Measurements from ENCODE around the gene JPT1.
"Not testable (repeated sequence)": the region's sequence is repeated elsewhere in the genome, so short reads cannot be mapped to it uniquely, and the experiment has no call there.

Gene JPT1

GRCh38 chr17:75152922-75153779 is 1.2 kb downstream of the JPT1 start:
- Histone ChIP-seq H3K9me3 (ENCODE audit: control insufficient read depth, low read depth, low read length) (no peaks in the 10 kb centered on the region), H3K27me3 (ENCODE audit: control insufficient read depth, insufficient read depth, low read length) (no peaks in the 10 kb centered on the region), H3K36me3 (ENCODE audit: control insufficient read depth, low read depth, low read length) (peaks cover 8% of the 10 kb centered on the region), H3K9ac (ENCODE audit: low read length) (peak overlapping the region; percentile 86), H3K27ac (ENCODE audit: low read length) (peak overlapping the region; percentile 93), H3K4me1 (ENCODE audit: control insufficient read depth, low read depth, low read length) (peaks cover 18% of the 10 kb centered on the region), H3K4me3 (ENCODE audit: low read length) (peak overlapping the region; percentile 88)

- Histone ChIP-seq H3K27me3 (ENCODE audit: control insufficient read depth, insufficient read depth, low read length) (no peaks in the 10 kb centered on the region), H3K27ac (ENCODE audit: low read length) (peak overlapping the region; percentile 93), H3K9ac (ENCODE audit: low read length) (peak overlapping the region; percentile 86), H3K4me1 (ENCODE audit: control insufficient read depth, low read depth, low read length) (peaks cover 18% of the 10 kb centered on the region), H3K36me3 (ENCODE audit: control insufficient read depth, low read depth, low read length) (peaks cover 14% of the 10 kb centered on the region), H3K4me3 (ENCODE audit: low read length) (peak overlapping the region; percentile 88), H3K9me3 (ENCODE audit: control insufficient read depth, low read depth, low read length) (no peaks in the 10 kb centered on the region)
Measured at GRCh38 chr17:75152523-75152921, 1.8 kb downstream of the JPT1 start.

GRCh38 chr17:75151930-75152329 is 2.4 kb downstream of the JPT1 start:
- Histone ChIP-seq H3K4me1 (ENCODE audit: control insufficient read depth, low read depth, low read length) (peaks cover 18% of the 10 kb centered on the region), H3K4me3 (ENCODE audit: low read length) (peak overlapping the region; percentile 88), H3K9ac (ENCODE audit: low read length) (peak overlapping the region; percentile 86), H3K27me3 (ENCODE audit: control insufficient read depth, insufficient read depth, low read length) (no peaks in the 10 kb centered on the region), H3K9me3 (ENCODE audit: control insufficient read depth, low read depth, low read length) (no peaks in the 10 kb centered on the region), H3K36me3 (ENCODE audit: control insufficient read depth, low read depth, low read length) (peaks cover 20% of the 10 kb centered on the region), H3K27ac (ENCODE audit: low read length) (no peak overlapping the region)

- Histone ChIP-seq H3K9me3 (ENCODE audit: control insufficient read depth, low read depth, low read length) (no peaks in the 10 kb centered on the region), H3K4me1 (ENCODE audit: control insufficient read depth, low read depth, low read length) (peaks cover 9% of the 10 kb centered on the region), H3K4me3 (ENCODE audit: low read length) (no peak overlapping the region), H3K36me3 (ENCODE audit: control insufficient read depth, low read depth, low read length) (peaks cover 59% of the 10 kb centered on the region), H3K9ac (ENCODE audit: low read length) (no peak overlapping the region), H3K27ac (ENCODE audit: low read length) (no peak overlapping the region), H3K27me3 (ENCODE audit: control insufficient read depth, insufficient read depth, low read length) (no peaks in the 10 kb centered on the region)
Measured at GRCh38 chr17:75147878-75148546, 6.3 kb downstream of the JPT1 start.

GRCh38 chr17:75146592-75146991 is 7.7 kb downstream of the JPT1 start:
- H3K9ac ChIP-seq (ENCODE audit: low read length): no peak overlapping the region
- H3K36me3 ChIP-seq (ENCODE audit: control insufficient read depth, low read depth, low read length): peaks cover 69% of the 10 kb centered on the region
- no peak overlapping the region for H3K27ac ChIP-seq (ENCODE audit: low read length)
- H3K4me1 ChIP-seq (ENCODE audit: control insufficient read depth, low read depth, low read length): no peaks in the 10 kb centered on the region
- H3K9me3 ChIP-seq (ENCODE audit: control insufficient read depth, low read depth, low read length): no peaks in the 10 kb centered on the region
- no peak overlapping the region for H3K4me3 ChIP-seq (ENCODE audit: low read length)
- H3K27me3 ChIP-seq (ENCODE audit: control insufficient read depth, insufficient read depth, low read length): no peaks in the 10 kb centered on the region

GRCh38 chr17:75144816-75145512 is 9.3 kb downstream of the JPT1 start:
- Histone ChIP-seq H3K9ac (ENCODE audit: low read length) (no peak overlapping the region), H3K4me3 (ENCODE audit: low read length) (no peak overlapping the region), H3K9me3 (ENCODE audit: control insufficient read depth, low read depth, low read length) (no peaks in the 10 kb centered on the region), H3K36me3 (ENCODE audit: control insufficient read depth, low read depth, low read length) (peaks cover 85% of the 10 kb centered on the region), H3K4me1 (ENCODE audit: control insufficient read depth, low read depth, low read length) (no peaks in the 10 kb centered on the region), H3K27ac (ENCODE audit: low read length) (no peak overlapping the region), H3K27me3 (ENCODE audit: control insufficient read depth, insufficient read depth, low read length) (no peaks in the 10 kb centered on the region)

GRCh38 chr17:75142236-75142971 is 11.9 kb downstream of the JPT1 start:
- no peak overlapping the region for H3K27ac ChIP-seq (ENCODE audit: low read length)

GRCh38 chr17:75138519-75138918 is 15.8 kb downstream of the JPT1 start:
- H3K27me3 ChIP-seq (ENCODE audit: control insufficient read depth, insufficient read depth, low read length): no peaks in the 10 kb centered on the region
- no peak overlapping the region for H3K27ac ChIP-seq (ENCODE audit: low read length)
- H3K36me3 ChIP-seq (ENCODE audit: control insufficient read depth, low read depth, low read length): peaks cover 57% of the 10 kb centered on the region
- H3K4me1 ChIP-seq (ENCODE audit: control insufficient read depth, low read depth, low read length): no peaks in the 10 kb centered on the region
- no peaks in the 10 kb centered on the region for H3K9me3 ChIP-seq (ENCODE audit: control insufficient read depth, low read depth, low read length)
- H3K9ac ChIP-seq (ENCODE audit: low read length): no peak overlapping the region
- H3K4me3 ChIP-seq (ENCODE audit: low read length): no peak overlapping the region

More at GRCh38 chr17:75142236-75142971, 11.9 kb downstream of the JPT1 start:
- Histone ChIP-seq H3K36me3 (ENCODE audit: control insufficient read depth, low read depth, low read length) (peaks cover 76% of the 10 kb centered on the region), H3K4me1 (ENCODE audit: control insufficient read depth, low read depth, low read length) (no peaks in the 10 kb centered on the region), H3K9ac (ENCODE audit: low read length) (no peak overlapping the region), H3K9me3 (ENCODE audit: control insufficient read depth, low read depth, low read length) (no peaks in the 10 kb centered on the region), H3K4me3 (ENCODE audit: low read length) (no peak overlapping the region), H3K27me3 (ENCODE audit: control insufficient read depth, insufficient read depth, low read length) (no peaks in the 10 kb centered on the region)

GRCh38 chr17:75137762-75138161 is 16.6 kb downstream of the JPT1 start:
- peaks cover 50% of the 10 kb centered on the region for H3K36me3 ChIP-seq (ENCODE audit: control insufficient read depth, low read depth, low read length)
- H3K4me3 ChIP-seq (ENCODE audit: low read length); H3K9ac ChIP-seq (ENCODE audit: low read length); H3K27ac ChIP-seq (ENCODE audit: low read length); H3K4me1 ChIP-seq (ENCODE audit: control insufficient read depth, low read depth, low read length); H3K9me3 ChIP-seq (ENCODE audit: control insufficient read depth, low read depth, low read length); H3K27me3 ChIP-seq (ENCODE audit: control insufficient read depth, insufficient read depth, low read length): not testable (repeated sequence)

- Histone ChIP-seq H3K27ac (ENCODE audit: low read length) (no peak overlapping the region), H3K4me3 (ENCODE audit: low read length) (no peak overlapping the region), H3K9me3 (ENCODE audit: control insufficient read depth, low read depth, low read length) (no peaks in the 10 kb centered on the region), H3K9ac (ENCODE audit: low read length) (no peak overlapping the region), H3K27me3 (ENCODE audit: control insufficient read depth, insufficient read depth, low read length) (no peaks in the 10 kb centered on the region), H3K4me1 (ENCODE audit: control insufficient read depth, low read depth, low read length) (no peaks in the 10 kb centered on the region), H3K36me3 (ENCODE audit: control insufficient read depth, low read depth, low read length) (peaks cover 36% of the 10 kb centered on the region)
Measured at GRCh38 chr17:75135946-75136345, 18.4 kb downstream of the JPT1 start.

GRCh38 chr17:75135452-75135851 is 18.9 kb downstream of the JPT1 start:
- H3K27ac ChIP-seq (ENCODE audit: low read length): no peak overlapping the region
- no peaks in the 10 kb centered on the region for H3K27me3 ChIP-seq (ENCODE audit: control insufficient read depth, insufficient read depth, low read length)
- H3K4me3 ChIP-seq (ENCODE audit: low read length): no peak overlapping the region
- H3K36me3 ChIP-seq (ENCODE audit: control insufficient read depth, low read depth, low read length): peaks cover 31% of the 10 kb centered on the region
- no peaks in the 10 kb centered on the region for H3K9me3 ChIP-seq (ENCODE audit: control insufficient read depth, low read depth, low read length)
- peaks cover 2% of the 10 kb centered on the region for H3K4me1 ChIP-seq (ENCODE audit: control insufficient read depth, low read depth, low read length)
- H3K9ac ChIP-seq (ENCODE audit: low read length): no peak overlapping the region
